SK-N-SH (cell line): ENCODE measurements around the gene GKN1.

Source experiments
- CTCF ChIP-seq: fragments of 200-600 bp; sonication (generic); IDR thresholded peaks from 2 replicates; pipeline ENCODE4 v1.6.1; 2017; ENCODE audit warnings: antibody characterized with exemption, mild to moderate bottlenecking, moderate library complexity
- GABPA ChIP-seq: IDR thresholded peaks from 2 replicates; pipeline ENCODE4 v1.4.0; 2012; ENCODE audit warnings: low read depth, mild to moderate bottlenecking
- POLR2AphosphoS5 ChIP-seq: IDR thresholded peaks from 2 replicates; pipeline ENCODE4 v1.6.1; 2012; ENCODE audit warnings: low read depth, low read length

GRCh38 chr2:68995916-68996315 is 21.5 kb downstream of the GKN1 start:
- TF ChIP-seq POLR2AphosphoS5 (no peak), GABPA (no peak), CTCF (no peak)
